ENCODE results near the gene ST6GALNAC5.
"Not testable (repeated sequence)": the region's sequence is repeated elsewhere in the genome, so short reads cannot be mapped to it uniquely, and the experiment has no call there.

The ST6GALNAC5 gene

DNA sequence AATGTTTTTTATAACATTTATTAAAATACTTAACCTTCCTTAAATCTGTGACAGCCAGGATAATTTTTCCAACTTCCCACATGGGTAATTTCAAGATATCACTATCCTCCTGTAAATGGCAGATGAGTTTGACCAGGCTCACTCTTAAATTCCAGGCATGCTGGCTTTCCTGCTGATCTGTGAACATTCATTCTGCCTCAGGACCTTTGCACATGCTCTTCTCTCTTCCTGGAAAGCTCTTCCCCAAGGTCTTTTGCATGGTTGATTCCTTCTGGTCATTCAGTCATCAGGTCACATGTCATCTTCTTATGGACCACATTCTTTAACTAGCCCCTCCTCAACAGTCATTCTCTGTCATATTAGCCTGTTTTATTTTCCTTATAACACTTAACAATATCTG, 5.7 kb downstream of the ST6GALNAC5 start:
- no peak overlapping the region for H3K4me3 ChIP-seq (ENCODE audit: low read length)
- TF ChIP-seq, protein P1, sequence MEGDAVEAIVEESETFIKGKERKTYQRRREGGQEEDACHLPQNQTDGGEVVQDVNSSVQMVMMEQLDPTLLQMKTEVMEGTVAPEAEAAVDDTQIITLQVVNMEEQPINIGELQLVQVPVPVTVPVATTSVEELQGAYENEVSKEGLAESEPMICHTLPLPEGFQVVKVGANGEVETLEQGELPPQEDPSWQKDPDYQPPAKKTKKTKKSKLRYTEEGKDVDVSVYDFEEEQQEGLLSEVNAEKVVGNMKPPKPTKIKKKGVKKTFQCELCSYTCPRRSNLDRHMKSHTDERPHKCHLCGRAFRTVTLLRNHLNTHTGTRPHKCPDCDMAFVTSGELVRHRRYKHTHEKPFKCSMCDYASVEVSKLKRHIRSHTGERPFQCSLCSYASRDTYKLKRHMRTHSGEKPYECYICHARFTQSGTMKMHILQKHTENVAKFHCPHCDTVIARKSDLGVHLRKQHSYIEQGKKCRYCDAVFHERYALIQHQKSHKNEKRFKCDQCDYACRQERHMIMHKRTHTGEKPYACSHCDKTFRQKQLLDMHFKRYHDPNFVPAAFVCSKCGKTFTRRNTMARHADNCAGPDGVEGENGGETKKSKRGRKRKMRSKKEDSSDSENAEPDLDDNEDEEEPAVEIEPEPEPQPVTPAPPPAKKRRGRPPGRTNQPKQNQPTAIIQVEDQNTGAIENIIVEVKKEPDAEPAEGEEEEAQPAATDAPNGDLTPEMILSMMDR (conservative IDR thresholded peaks at IDR 0.05; ENCODE audit: low read length), result no peak
- DNase-seq (ENCODE audit: low read depth), result no peak

- TF ChIP-seq, protein P1 (conservative IDR thresholded peaks at IDR 0.05; ENCODE audit: low read length), result peak; percentile 13; the same call in 1 of the 2 replicates
- no peak overlapping the region for H3K4me3 ChIP-seq (ENCODE audit: low read length)
- DNase-seq (ENCODE audit: low read depth), result peak; percentile 89
These were observed 9.5 kb downstream of the ST6GALNAC5 start for GRCh38 chr1:76876655-76877395.

- DNase-seq (ENCODE audit: low read depth), result not testable (repeated sequence)
These were observed 11.7 kb downstream of the ST6GALNAC5 start for GRCh38 chr1:76879014-76879413.

GRCh38 chr1:76881762-76882161, 14.5 kb downstream of the ST6GALNAC5 start:
- TF ChIP-seq, protein P1 (conservative IDR thresholded peaks at IDR 0.05; ENCODE audit: low read length), result no peak
- DNase-seq (ENCODE audit: low read depth), result no peak

More at GRCh38 chr1:76879014-76879413, 11.7 kb downstream of the ST6GALNAC5 start:
- not testable (repeated sequence) for H3K4me3 ChIP-seq (ENCODE audit: low read length)

GRCh38 chr1:76891931-76892622, 24.8 kb downstream of the ST6GALNAC5 start:
- TF ChIP-seq, protein P1 (conservative IDR thresholded peaks at IDR 0.05; ENCODE audit: low read length), result no peak
- DNase-seq (ENCODE audit: low read depth), result peak; percentile 91
- H3K4me3 ChIP-seq (ENCODE audit: low read length), result no peak overlapping the region

More at GRCh38 chr1:76881762-76882161, 14.5 kb downstream of the ST6GALNAC5 start:
- H3K4me3 ChIP-seq (ENCODE audit: low read length), result no peak overlapping the region

DNA sequence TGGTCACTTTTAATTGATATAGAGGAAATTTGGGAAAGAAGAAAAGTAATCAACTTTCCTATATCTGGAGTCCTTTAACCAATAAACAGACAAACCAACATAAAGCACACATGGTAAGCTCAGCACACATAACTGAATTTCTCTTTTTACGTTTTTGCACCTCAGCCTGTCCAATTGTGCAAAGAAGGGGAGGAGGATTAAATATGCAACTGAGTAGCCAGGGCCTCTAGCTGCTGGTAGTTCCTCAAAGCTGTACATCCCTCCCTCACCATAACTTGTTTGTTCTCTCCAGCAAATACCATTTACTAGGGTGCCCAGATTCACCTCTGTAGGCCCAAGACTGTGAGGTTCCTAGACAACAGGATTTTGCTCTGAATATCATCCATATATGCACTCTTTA, 25.4 kb downstream of the ST6GALNAC5 start:
- H3K4me3 ChIP-seq (ENCODE audit: low read length), result no peak overlapping the region
- no peak for DNase-seq (ENCODE audit: low read depth)
- TF ChIP-seq, protein P1 (conservative IDR thresholded peaks at IDR 0.05; ENCODE audit: low read length), result no peak

- DNase-seq (ENCODE audit: low read depth), result peak; percentile 46
- no peak overlapping the region for H3K4me3 ChIP-seq (ENCODE audit: low read length)
- TF ChIP-seq, protein P1 (conservative IDR thresholded peaks at IDR 0.05; ENCODE audit: low read length), result peak; percentile 83
These were observed 34.0 kb downstream of the ST6GALNAC5 start for GRCh38 chr1:76901158-76901767.
